H1 (cell line): ENCODE results near the gene CD300A. TPM values are rescaled to one million over a fixed set of nuclear protein-coding genes. Genes with fewer than 3 reads are reported as not detected.

Source experiments
- CTCF ChIA-PET: fragments of 300-600 bp; sonication (Branson Sonifier 250); formaldehyde crosslinking; loops from one replicate; lab custom pipeline; 2021; ENCODE audit not compliant: partially characterized antibody; lab: Charles Lee
- POLR2A ChIA-PET: fragments of 300-600 bp; sonication (Branson Sonifier 250); formaldehyde crosslinking; loops from one replicate; lab custom pipeline; 2021; ENCODE audit warnings: inconsistent platforms; ENCODE audit not compliant: partially characterized antibody; lab: Charles Lee
- DNase-seq, 2 experiments: peaks; one replicate each; pipeline versions ENCODE4 v3.0.0 to v3.0.0-alpha.2; 2010 to 2022; ENCODE audit warnings: low spot score in 2 of 2, low read depth in 1 of 2, mixed read lengths in 1 of 2
- FAIRE-seq: peaks from 2 replicates; lab custom pipeline; 2011; peaks lifted over from hg19 to GRCh38; lab: Jason Lieb, UNC
- H2AFZ ChIP-seq: 2 replicates; pipeline ENCODE4 v1.8.1; 2012; ENCODE audit warnings: low read length, inconsistent platforms
- H2AK5ac ChIP-seq: 2 replicates; pipeline ENCODE4 v1.6.1; 2013; ENCODE audit warnings: low read depth, low read length
- H2BK120ac ChIP-seq: replicated peaks from 2 replicates; pipeline ENCODE3; 2013; ENCODE audit warnings: low read depth, low read length, inconsistent platforms
- H2BK12ac ChIP-seq: 2 replicates; pipeline ENCODE4 v1.6.1; 2013; ENCODE audit warnings: low read depth, low read length
- H2BK15ac ChIP-seq: 2 replicates; pipeline ENCODE4 v1.6.1; 2013; ENCODE audit warnings: low read length
- H2BK20ac ChIP-seq: 2 replicates; pipeline ENCODE4 v1.6.1; 2013; ENCODE audit warnings: low read length
- H2BK5ac ChIP-seq: 2 replicates; pipeline ENCODE4 v1.6.1; 2013; ENCODE audit warnings: low read depth, low read length
- H3K14ac ChIP-seq: 2 replicates; pipeline ENCODE4 v1.6.1; 2013; ENCODE audit warnings: inconsistent platforms; ENCODE audit not compliant: insufficient read length
- H3K18ac ChIP-seq: 2 replicates; pipeline ENCODE4 v1.6.1; 2013; ENCODE audit warnings: low read length; ENCODE audit errors: extremely low read depth
- H3K23ac ChIP-seq: 2 replicates; pipeline ENCODE4 v1.6.1; 2013; ENCODE audit warnings: inconsistent platforms; ENCODE audit not compliant: insufficient read length
- H3K23me2 ChIP-seq: 2 replicates; pipeline ENCODE4 v1.6.1; 2013; ENCODE audit warnings: low read depth, low read length
- H3K27ac ChIP-seq: 2 replicates; pipeline ENCODE4 v1.6.1; 2011; ENCODE audit warnings: low read depth, low read length, inconsistent platforms
- H3K27me3 ChIP-seq, 4 experiments: replicated peaks in 1 of 4; 1 replicate in 1 of 4; 2 replicates in 3 of 4; pipeline versions ENCODE4 v1.6.1 to v1.8.1; 2011 to 2013; ENCODE audit warnings: low read length in 3 of 4, mild to moderate bottlenecking in 3 of 4, inconsistent platforms in 2 of 4, mixed read lengths in 2 of 4, moderate library complexity in 1 of 4; ENCODE audit not compliant: control insufficient read depth in 3 of 4, insufficient read depth in 3 of 4; ENCODE audit errors: extremely low read depth in 1 of 4
- H3K36me3 ChIP-seq, 4 experiments: 2 replicates each; pipeline versions ENCODE4 v1.6.1 to v1.8.1; 2011 to 2013; ENCODE audit warnings: mild to moderate bottlenecking in 4 of 4, low read length in 3 of 4, moderate library complexity in 2 of 4, control low read depth in 1 of 4, inconsistent platforms in 1 of 4; ENCODE audit not compliant: insufficient read depth in 4 of 4, control insufficient read depth in 2 of 4
- H3K4ac ChIP-seq: replicated peaks from 2 replicates; pipeline ENCODE3; 2013; ENCODE audit warnings: low read length, low read depth, mixed read lengths, inconsistent platforms; ENCODE audit not compliant: insufficient read length
- H3K4me1 ChIP-seq, 4 experiments: replicated peaks in 1 of 4; 1 replicate in 1 of 4; 2 replicates in 3 of 4; pipeline versions ENCODE4 v1.6.1 to v1.8.1; 2011 to 2013; ENCODE audit warnings: low read length in 3 of 4, inconsistent platforms in 2 of 4, mixed read lengths in 1 of 4; ENCODE audit not compliant: insufficient read depth in 4 of 4, control insufficient read depth in 3 of 4
- H3K4me2 ChIP-seq, 2 experiments: 2 replicates each; pipeline versions ENCODE4 v1.6.1 to v1.8.1; 2011 to 2013; ENCODE audit warnings: low read depth in 2 of 2, low read length in 2 of 2, control low read depth in 1 of 2, inconsistent platforms in 1 of 2, mild to moderate bottlenecking in 1 of 2; ENCODE audit not compliant: insufficient read depth in 1 of 2
- H3K4me3 ChIP-seq, 4 experiments: fragments of 200-600, 300-600 bp in 1 of 4; sonication (generic), shearing (Covaris generic), sonication (Bioruptor Twin) in 1 of 4; 2 replicates each; pipeline versions ENCODE4 v1.5.1 to v1.8.1; 2011 to 2016; ENCODE audit warnings: low read length in 4 of 4, low read depth in 3 of 4, control low read depth in 2 of 4, inconsistent platforms in 2 of 4, mild to moderate bottlenecking in 2 of 4, mixed read lengths in 1 of 4, moderate library complexity in 1 of 4; ENCODE audit not compliant: insufficient read depth in 2 of 4; ENCODE audit errors: extremely low read depth in 1 of 4
- H3K56ac ChIP-seq: replicated peaks from 2 replicates; pipeline ENCODE3; 2013; ENCODE audit warnings: low read depth, mild to moderate bottlenecking, mixed read lengths, low read length, inconsistent platforms; ENCODE audit not compliant: insufficient read length
- H3K79me1 ChIP-seq: 2 replicates; pipeline ENCODE4 v1.6.1; 2013; ENCODE audit warnings: low read depth, low read length, control low read depth
- H3K79me2 ChIP-seq, 2 experiments: 2 replicates each; pipeline versions ENCODE4 v1.6.1 to v1.8.1; 2012 to 2013; ENCODE audit warnings: low read length in 2 of 2, mild to moderate bottlenecking in 2 of 2, inconsistent platforms in 1 of 2; ENCODE audit not compliant: insufficient read depth in 2 of 2, control insufficient read depth in 1 of 2
- H3K9ac ChIP-seq, 4 experiments: replicated peaks in 1 of 4; 1 replicate in 1 of 4; 2 replicates in 3 of 4; pipeline versions ENCODE4 v1.6.1 to v1.8.1; 2011 to 2013; ENCODE audit warnings: low read depth in 3 of 4, low read length in 3 of 4, control low read depth in 2 of 4, mild to moderate bottlenecking in 2 of 4, moderate library complexity in 2 of 4, inconsistent platforms in 1 of 4; ENCODE audit errors: extremely low read depth in 1 of 4
- H3K9me3 ChIP-seq, 2 experiments: 2 replicates each; pipeline versions ENCODE4 v1.6.1 to v1.8.1; 2012 to 2013; ENCODE audit warnings: mild to moderate bottlenecking in 2 of 2, moderate library complexity in 2 of 2, control low read depth in 1 of 2, inconsistent platforms in 1 of 2, low read depth in 1 of 2, low read length in 1 of 2, mixed read lengths in 1 of 2; ENCODE audit not compliant: insufficient read depth in 2 of 2
- H4K20me1 ChIP-seq, 2 experiments: replicated peaks in 1 of 2; 2 replicates each; pipeline versions ENCODE3 to v1.8.1; 2011 to 2013; ENCODE audit warnings: inconsistent platforms in 2 of 2, low read length in 2 of 2, mild to moderate bottlenecking in 1 of 2; ENCODE audit not compliant: insufficient read depth in 2 of 2, control insufficient read depth in 1 of 2
- H4K5ac ChIP-seq: 2 replicates; pipeline ENCODE4 v1.6.1; 2013; ENCODE audit warnings: low read length, low read depth, mixed read lengths, inconsistent platforms; ENCODE audit not compliant: insufficient read length
- H4K8ac ChIP-seq: 2 replicates; pipeline ENCODE4 v1.8.0; 2013; ENCODE audit warnings: mild to moderate bottlenecking, moderate library complexity, low read length, inconsistent platforms; ENCODE audit not compliant: insufficient read depth; ENCODE audit errors: extremely low read depth
- H4K91ac ChIP-seq: replicated peaks from 2 replicates; pipeline ENCODE3; 2013; ENCODE audit warnings: low read length, mixed read lengths, inconsistent platforms; ENCODE audit not compliant: insufficient read length
- ATF2 ChIP-seq: IDR thresholded peaks from 2 replicates; pipeline ENCODE4 v1.6.1; 2012; ENCODE audit warnings: low read length, inconsistent platforms
- JUND ChIP-seq: IDR thresholded peaks from 2 replicates; pipeline ENCODE4 v1.6.1; 2011; ENCODE audit warnings: mild to moderate bottlenecking, improper control_type of control experiment, low read length
- KDM5A ChIP-seq: fragments of 200-600 bp; IDR thresholded peaks from 2 replicates; pipeline ENCODE4 v1.7.1; 2012; ENCODE audit warnings: mild to moderate bottlenecking, low read length, inconsistent platforms, mixed read lengths
- NRF1 ChIP-seq: IDR thresholded peaks from 2 replicates; pipeline ENCODE4 v1.6.1; 2011; ENCODE audit warnings: mild to moderate bottlenecking, low read depth, low read length, improper control_type of control experiment
- POLR2AphosphoS5 ChIP-seq: IDR thresholded peaks from 2 replicates; pipeline ENCODE4 v1.6.1; 2011; ENCODE audit warnings: low read depth, low read length
- RFX5 ChIP-seq: IDR thresholded peaks from 2 replicates; pipeline ENCODE4 v1.6.1; 2011; ENCODE audit warnings: low read depth, low read length, improper control_type of control experiment, borderline replicate concordance
- SRF ChIP-seq: IDR thresholded peaks from 2 replicates; pipeline ENCODE4 v1.6.1; 2011; ENCODE audit warnings: mild to moderate bottlenecking, low read depth, low read length, moderate library complexity
- TAF1 ChIP-seq: IDR thresholded peaks from 2 replicates; pipeline ENCODE4 v1.6.1; 2011; ENCODE audit warnings: mild to moderate bottlenecking, low read depth, low read length
- WGBS, 2 experiments: shearing (Covaris generic) in 1 of 2; methylation state at CpG; one replicate each; pipeline versions ENCODE4 v1.1.6 to v1.1.7; 2013 to 2015; ENCODE audit warnings: low lambda C conversion rate in 2 of 2, mixed read lengths in 2 of 2, inconsistent platforms in 1 of 2, low coverage in 1 of 2, missing lambda C conversion rate in 1 of 2; ENCODE audit not compliant: insufficient replicate concordance in 2 of 2, insufficient coverage in 1 of 2, insufficient read length in 1 of 2; ENCODE audit errors: extremely low coverage in 1 of 2, missing lambda C conversion rate in 1 of 2; 5-methylcytosine and 5-hydroxymethylcytosine counted together
- polyA plus RNA-seq, 7 experiments: library from polyadenylated mRNA; depleted of rRNA in 3 of 7; stranded (reverse) in 5 of 7; unstranded in 2 of 7; fragments of >200 nt in 5 of 7; fragments of 200-250 nt in 2 of 7; gene quantifications; 1 replicate in 5 of 7; 2 replicates in 1 of 7; 4 replicates in 1 of 7; pipeline versions ENCODE4 v1.2.1 to v1.2.3, GENCODE V29; 2011 to 2013; ENCODE audit warnings: missing spikeins in 2 of 7, mixed read lengths in 2 of 7
- total RNA-seq: library from RNA; stranded (reverse); fragmentation: NEBNext Ultra II Directional; extraction: Animal tissue kit (Norgen Biotek cat#: 25700); gene quantifications from 2 replicates; pipeline ENCODE4 v1.2.1, GENCODE V29; 2021

CD300A gene
- total and polyA plus RNA-seq, 2 of the 8 experiments (the other 6 are each of a cell fraction or from before 2014, with no cell fraction given) = 0.52 to 1.3 TPM

- Histone ChIP-seq H3K23ac (no peak overlapping the region), H4K20me1 (peaks cover 4% of the 10 kb centered on the region in 2 experiments), H4K91ac (no peak overlapping the region), H2BK5ac (0 out of 2 replicates have a peak overlapping the region, but pooled peaks have one; percentile 31), H3K4ac (no peak overlapping the region), H3K79me2 (no peaks in the 10 kb centered on the region), H3K56ac (no peak overlapping the region), H2BK120ac (no peak overlapping the region), H3K14ac (no peak overlapping the region), H2BK12ac (no peak overlapping the region), H3K9ac (no peak overlapping the region), H3K4me2 (no peak overlapping the region), H2BK15ac (no peak overlapping the region), H4K8ac (no peak overlapping the region), H3K23me2 (peaks cover 11% of the 10 kb centered on the region; the same call in 1 of the 2 replicates), H2AK5ac (no peak overlapping the region), H3K4me3 (no peak overlapping the region), H3K36me3 (peaks cover 0 to 6% (median 0%) of the 10 kb centered on the region in 4 experiments; a peak in 1 of 8 replicates), H3K27me3 (peaks cover 0 to 16% (median 11%) of the 10 kb centered on the region in 4 experiments; a peak in 6 of 7 replicates), H3K27ac (no peak overlapping the region), H3K79me1 (no peaks in the 10 kb centered on the region), H4K5ac (no peak overlapping the region), H3K9me3 (no peaks in the 10 kb centered on the region), H2AFZ (no peak overlapping the region), H3K4me1 (peaks cover 0 to 29% (median 19%) of the 10 kb centered on the region in 4 experiments; a peak in 6 of 7 replicates), H3K18ac (no peak overlapping the region), H2BK20ac (no peak overlapping the region)
- ChIA-PET POLR2A (interaction anchor here (2.5 kb wide), 1 partner anchor 16 kb away, joined by 7 read pairs; no protein-coding TSS in a partner anchor), CTCF (interaction anchor here (0.6 to 4.9 kb wide), 5 partner anchors 8 to 87 kb away, joined by 3 to 47 read pairs (median 3); no protein-coding TSS in a partner anchor)
- TF ChIP-seq KDM5A (no peak), TAF1 (no peak), JUND (no peak), ATF2 (no peak), RFX5 (no peak), NRF1 (no peak), SRF (no peak), POLR2AphosphoS5 (no peak)
- 75% methylated on average over 5 of the region's 5 CpGs; no CpG with 5 or more reads in 1 of the 2 experiments for WGBS, 2 experiments
- FAIRE-seq (no peak), DNase-seq (no peak)
Observed at GRCh38 chr17:74449773-74450172, 16.7 kb upstream of the CD300A start.
